Neural progenitor cell (in vitro differentiated cells): ENCODE data around the gene PADI1. TPM values are rescaled to one million over a fixed set of nuclear protein-coding genes. Genes with fewer than 3 reads are reported as not detected.

Experiments
- DNase-seq: peaks from one replicate; pipeline ENCODE4 v3.0.0-alpha.2; 2016; ENCODE audit warnings: low spot score
- H2AFZ ChIP-seq: fragments of 200-600 bp; sonication (generic); replicated peaks from 2 replicates; pipeline ENCODE4 v1.6.1; 2016; ENCODE audit warnings: antibody characterized with exemption
- H3F3A ChIP-seq: fragments of 200-600 bp; sonication (generic); 2 replicates; pipeline ENCODE4 v1.6.1; 2016; ENCODE audit warnings: antibody characterized with exemption, low read depth
- H3K27ac ChIP-seq: fragments of 200-600 bp; sonication (generic); 2 replicates; pipeline ENCODE4 v1.5.1; 2016; ENCODE audit warnings: mild to moderate bottlenecking
- H3K27me3 ChIP-seq: fragments of 200-600 bp; sonication (generic); 2 replicates; pipeline ENCODE4 v1.6.1; 2016; ENCODE audit warnings: mild to moderate bottlenecking, moderate library complexity
- H3K36me3 ChIP-seq: fragments of 200-600 bp; sonication (generic); 2 replicates; pipeline ENCODE4 v1.5.1; 2016
- H3K4me1 ChIP-seq: fragments of 200-600 bp; sonication (generic); 2 replicates; pipeline ENCODE4 v1.6.1; 2016; ENCODE audit warnings: mixed run types
- H3K4me2 ChIP-seq: fragments of 200-600 bp; sonication (generic); 2 replicates; pipeline ENCODE4 v1.6.1; 2016
- H3K4me3 ChIP-seq: fragments of 200-600 bp; sonication (generic); 2 replicates; pipeline ENCODE4 v1.5.1; 2016
- H3K79me2 ChIP-seq: fragments of 200-600 bp; sonication (generic); 2 replicates; pipeline ENCODE4 v1.6.1; 2016; ENCODE audit warnings: low read depth
- H3K9ac ChIP-seq: fragments of 200-600 bp; sonication (generic); 2 replicates; pipeline ENCODE4 v1.6.1; 2016
- H3K9me3 ChIP-seq: fragments of 200-600 bp; sonication (generic); 2 replicates; pipeline ENCODE4 v1.5.1; 2016; ENCODE audit warnings: low read depth
- H4K20me1 ChIP-seq: fragments of 200-600 bp; sonication (generic); 2 replicates; pipeline ENCODE4 v1.6.1; 2016; ENCODE audit warnings: low read depth
- H3K27ac Mint-ChIP-seq: 3 replicates; pipeline ENCODE4 v1.8.0; 2021; ENCODE audit warnings: mixed read lengths
- H3K27me3 Mint-ChIP-seq: 2 replicates; pipeline ENCODE4 v1.8.0; 2022; ENCODE audit warnings: low read depth, mild to moderate bottlenecking, inconsistent platforms, moderate library complexity, mixed read lengths; ENCODE audit not compliant: insufficient read depth
- H3K36me3 Mint-ChIP-seq: 3 replicates; pipeline ENCODE4 v1.8.0; 2021; ENCODE audit warnings: mixed read lengths
- H3K4me1 Mint-ChIP-seq: 3 replicates; pipeline ENCODE4 v1.8.0; 2021; ENCODE audit warnings: mixed read lengths
- H3K4me3 Mint-ChIP-seq: 3 replicates; pipeline ENCODE4 v1.8.0; 2021; ENCODE audit warnings: mild to moderate bottlenecking, moderate library complexity, mixed read lengths
- H3K9me3 Mint-ChIP-seq: 3 replicates; pipeline ENCODE4 v1.8.0; 2020; ENCODE audit warnings: mixed read lengths
- EZH2 ChIP-seq: fragments of 200-600 bp; sonication (generic); IDR thresholded peaks from 2 replicates; pipeline ENCODE4 v1.6.1; 2017; ENCODE audit warnings: antibody characterized with exemption, mild to moderate bottlenecking, moderate library complexity
- EZH2phosphoT487 ChIP-seq: fragments of 200-600 bp; sonication (generic); IDR thresholded peaks from 2 replicates; pipeline ENCODE4 v1.6.1; 2017; ENCODE audit warnings: antibody characterized with exemption
- total RNA-seq: library from RNA; depleted of rRNA; stranded (reverse); fragments of >200 nt; gene quantifications from 2 replicates; pipeline ENCODE4 v1.2.3, GENCODE V29; 2015; ENCODE audit warnings: low replicate concordance
- TF ChIP-seq, protein P1 (sequence below): fragments of 200-600 bp; sonication (generic); IDR thresholded peaks from 2 replicates; pipeline ENCODE4 v1.5.1; 2017; ENCODE audit warnings: antibody characterized with exemption, mild to moderate bottlenecking

PADI1 gene
- total RNA-seq, 1 donor from 2014 or later: 0.09 TPM

DNA sequence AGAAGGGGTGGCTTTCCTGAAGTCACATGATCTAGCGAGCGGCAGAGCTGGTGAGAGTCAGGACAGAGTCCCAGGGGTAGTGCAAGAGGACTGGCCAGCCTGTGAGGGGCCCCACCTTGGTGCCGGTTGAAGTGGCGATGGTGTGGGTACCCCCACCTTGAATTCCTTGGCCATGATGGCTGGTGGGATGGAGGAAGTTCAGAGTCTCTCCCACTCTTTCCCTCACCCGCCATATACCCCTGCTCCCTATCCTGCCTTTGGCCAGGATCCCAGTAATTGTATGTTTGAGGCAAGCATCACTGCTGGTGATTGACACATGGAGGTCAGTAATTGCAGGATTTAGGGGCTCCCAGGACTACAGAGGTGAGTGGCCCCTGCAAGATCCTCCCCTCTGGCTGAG, 55.8 kb downstream of the PADI1 start:
- Histone ChIP-seq H3K36me3 (no peaks in the 10 kb centered on the region), H3K27me3 (no peaks in the 10 kb centered on the region), H3K4me2 (no peak overlapping the region), H3K79me2 (no peaks in the 10 kb centered on the region), H3F3A (no peaks in the 10 kb centered on the region), H2AFZ (no peak overlapping the region), H4K20me1 (no peaks in the 10 kb centered on the region), H3K4me3 (no peak overlapping the region), H3K4me1 (no peaks in the 10 kb centered on the region), H3K27ac (no peak overlapping the region), H3K9me3 (no peaks in the 10 kb centered on the region), H3K9ac (no peak overlapping the region)
- no peaks in the 10 kb centered on the region for H3K36me3 Mint-ChIP-seq
- no peaks in the 10 kb centered on the region for H3K9me3 Mint-ChIP-seq
- TF ChIP-seq, protein P1, sequence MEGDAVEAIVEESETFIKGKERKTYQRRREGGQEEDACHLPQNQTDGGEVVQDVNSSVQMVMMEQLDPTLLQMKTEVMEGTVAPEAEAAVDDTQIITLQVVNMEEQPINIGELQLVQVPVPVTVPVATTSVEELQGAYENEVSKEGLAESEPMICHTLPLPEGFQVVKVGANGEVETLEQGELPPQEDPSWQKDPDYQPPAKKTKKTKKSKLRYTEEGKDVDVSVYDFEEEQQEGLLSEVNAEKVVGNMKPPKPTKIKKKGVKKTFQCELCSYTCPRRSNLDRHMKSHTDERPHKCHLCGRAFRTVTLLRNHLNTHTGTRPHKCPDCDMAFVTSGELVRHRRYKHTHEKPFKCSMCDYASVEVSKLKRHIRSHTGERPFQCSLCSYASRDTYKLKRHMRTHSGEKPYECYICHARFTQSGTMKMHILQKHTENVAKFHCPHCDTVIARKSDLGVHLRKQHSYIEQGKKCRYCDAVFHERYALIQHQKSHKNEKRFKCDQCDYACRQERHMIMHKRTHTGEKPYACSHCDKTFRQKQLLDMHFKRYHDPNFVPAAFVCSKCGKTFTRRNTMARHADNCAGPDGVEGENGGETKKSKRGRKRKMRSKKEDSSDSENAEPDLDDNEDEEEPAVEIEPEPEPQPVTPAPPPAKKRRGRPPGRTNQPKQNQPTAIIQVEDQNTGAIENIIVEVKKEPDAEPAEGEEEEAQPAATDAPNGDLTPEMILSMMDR: no peak
- no peak for TF ChIP-seq EZH2
- TF ChIP-seq EZH2phosphoT487: no peak
- no peaks in the 10 kb centered on the region for H3K27me3 Mint-ChIP-seq
- no peak for DNase-seq
- peaks cover 2% of the 10 kb centered on the region for H3K4me1 Mint-ChIP-seq
- H3K27ac Mint-ChIP-seq: no peak overlapping the region
- no peak overlapping the region for H3K4me3 Mint-ChIP-seq

DNA sequence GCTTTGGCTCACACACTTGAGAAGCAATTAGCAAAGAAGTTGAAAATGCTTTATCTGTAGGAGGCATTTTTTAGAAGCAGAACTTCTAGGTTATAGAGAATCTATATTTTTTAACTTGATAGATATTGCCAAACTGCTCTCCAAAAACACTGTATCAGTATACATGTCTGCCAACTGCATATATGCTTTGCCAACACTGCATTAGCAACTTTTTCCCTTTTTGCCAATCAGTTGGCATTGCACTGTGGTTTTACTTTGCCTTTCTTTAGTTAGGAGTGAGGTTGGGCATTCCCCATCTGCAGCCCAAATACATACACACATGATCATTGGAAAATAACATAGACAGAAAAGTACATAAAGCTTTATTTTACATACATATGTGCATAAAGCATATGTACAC, 59.0 kb downstream of the PADI1 start:
- no peak for DNase-seq
- Histone ChIP-seq H3F3A (no peaks in the 10 kb centered on the region), H3K27me3 (no peaks in the 10 kb centered on the region), H3K4me1 (no peaks in the 10 kb centered on the region), H4K20me1 (no peaks in the 10 kb centered on the region), H3K9ac (no peak overlapping the region), H3K27ac (no peak overlapping the region), H3K4me3 (no peak overlapping the region), H3K79me2 (no peaks in the 10 kb centered on the region), H3K4me2 (no peak overlapping the region), H3K36me3 (no peaks in the 10 kb centered on the region), H2AFZ (no peak overlapping the region), H3K9me3 (no peaks in the 10 kb centered on the region)
- H3K27me3 Mint-ChIP-seq: peaks cover 4% of the 10 kb centered on the region
- no peaks in the 10 kb centered on the region for H3K9me3 Mint-ChIP-seq
- no peak for TF ChIP-seq EZH2phosphoT487
- no peak for TF ChIP-seq EZH2
- TF ChIP-seq, protein P1: no peak
- H3K27ac Mint-ChIP-seq: no peak overlapping the region
- no peaks in the 10 kb centered on the region for H3K36me3 Mint-ChIP-seq
- no peaks in the 10 kb centered on the region for H3K4me1 Mint-ChIP-seq
- no peak overlapping the region for H3K4me3 Mint-ChIP-seq

DNA sequence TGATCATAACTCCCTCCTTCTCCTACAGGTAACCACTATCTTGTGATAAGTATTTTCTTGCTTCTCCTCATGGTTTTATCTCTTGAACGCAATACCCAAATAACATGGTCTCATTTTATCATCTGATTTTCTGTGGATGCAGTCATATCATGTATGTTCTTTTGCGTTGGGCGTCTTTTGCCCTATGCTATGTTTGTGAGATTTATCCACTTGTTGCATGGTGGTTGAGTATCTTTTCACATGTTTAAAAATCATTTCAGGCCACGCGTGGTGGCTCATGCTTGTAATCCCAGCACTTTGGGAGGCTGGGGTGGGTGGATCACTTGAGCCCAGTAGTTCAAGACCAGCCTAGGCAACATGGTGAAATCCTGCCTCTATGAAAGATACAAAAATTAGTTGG, 59.5 kb downstream of the PADI1 start:
- no peak for TF ChIP-seq EZH2
- TF ChIP-seq EZH2phosphoT487: no peak
- TF ChIP-seq, protein P1: no peak
- Histone ChIP-seq H4K20me1 (no peaks in the 10 kb centered on the region), H3K9me3 (no peaks in the 10 kb centered on the region), H3F3A (no peaks in the 10 kb centered on the region), H3K4me3 (no peak overlapping the region), H3K9ac (no peak overlapping the region), H3K4me2 (no peak overlapping the region), H3K27ac (no peak overlapping the region), H3K27me3 (no peaks in the 10 kb centered on the region), H2AFZ (no peak overlapping the region), H3K36me3 (no peaks in the 10 kb centered on the region), H3K4me1 (no peaks in the 10 kb centered on the region), H3K79me2 (no peaks in the 10 kb centered on the region)
- no peak for DNase-seq
- H3K36me3 Mint-ChIP-seq: no peaks in the 10 kb centered on the region
- no peaks in the 10 kb centered on the region for H3K4me1 Mint-ChIP-seq
- no peak overlapping the region for H3K4me3 Mint-ChIP-seq
- peaks cover 4% of the 10 kb centered on the region for H3K27me3 Mint-ChIP-seq
- H3K9me3 Mint-ChIP-seq: no peaks in the 10 kb centered on the region
- H3K27ac Mint-ChIP-seq: no peak overlapping the region
